CD4-positive, alpha-beta T cell treated with Interleukin-17A for 1 hour (primary cell): ENCODE results near the gene NHSL2.
"Not testable (repeated sequence)": the region's sequence is repeated elsewhere in the genome, so short reads cannot be mapped to it uniquely, and the experiment has no call there.

Source experiments
- DNase-seq: peaks from one replicate; pipeline ENCODE4 v3.0.0-alpha.2; 2020

NHSL2 gene

GRCh38 chrX:71910643-71910985 lies at the start of gene NHSL2:
NHSL2 (plus strand) TSS chrX:71910845.
- DNase-seq, result no peak

- DNase-seq, result no peak
Measured at GRCh38 chrX:71867680-71868079, 43.0 kb upstream of the NHSL2 start.

- DNase-seq, result not testable (repeated sequence)
Measured at GRCh38 chrX:71869566-71869965, 41.1 kb upstream of the NHSL2 start.

- no peak for DNase-seq
Measured at GRCh38 chrX:71870208-71871098, 40.2 kb upstream of the NHSL2 start.

DNA sequence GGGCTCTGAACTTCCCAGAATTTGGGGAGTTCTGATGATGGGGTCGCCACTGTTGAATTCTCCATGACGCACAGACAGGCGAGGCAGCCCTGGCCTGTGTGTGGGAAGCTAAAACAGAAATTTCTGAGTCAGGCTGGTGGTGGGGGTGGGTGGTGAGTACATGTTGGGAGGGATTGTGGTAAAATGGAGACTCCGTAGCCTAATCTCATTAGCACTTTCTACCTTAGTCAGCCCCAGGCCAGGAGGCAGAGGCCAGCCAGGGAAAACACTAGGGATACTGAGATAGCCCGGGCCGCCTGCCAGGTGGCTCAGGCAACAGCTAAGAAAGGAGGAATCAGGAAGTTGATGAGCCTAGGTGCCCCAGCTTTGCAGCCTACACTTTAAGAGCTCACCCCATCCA lies 39.3 kb upstream of the NHSL2 start:
- DNase-seq, result no peak

GRCh38 chrX:71872542-71873458 lies 37.8 kb upstream of the NHSL2 start:
- DNase-seq, result no peak

- DNase-seq, result no peak
Measured at GRCh38 chrX:71873459-71873833, 37.2 kb upstream of the NHSL2 start.

GRCh38 chrX:71876841-71877240 lies 33.8 kb upstream of the NHSL2 start:
- not testable (repeated sequence) for DNase-seq

DNA sequence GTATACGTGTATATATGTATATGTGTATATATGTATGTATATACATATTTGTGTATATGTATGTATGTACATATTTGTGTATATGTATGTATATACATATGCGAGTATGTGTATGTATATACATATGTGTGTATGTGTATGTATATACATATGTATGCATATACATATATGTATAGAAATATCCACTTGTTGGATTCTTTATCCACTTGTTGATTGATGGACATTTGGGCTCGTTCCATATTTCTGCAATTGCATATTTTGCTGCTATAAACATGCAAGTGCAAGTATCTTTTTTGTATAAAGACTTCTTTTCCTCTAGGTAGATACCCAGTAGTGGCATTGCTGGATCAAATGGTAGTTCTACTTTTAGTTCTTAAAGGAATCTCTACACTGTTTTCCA lies 25.5 kb upstream of the NHSL2 start:
- DNase-seq, result no peak

- DNase-seq, result no peak
Measured at GRCh38 chrX:71895607-71896006, 15.0 kb upstream of the NHSL2 start.

- no peak for DNase-seq
Measured at GRCh38 chrX:71906144-71906543, 4.5 kb upstream of the NHSL2 start.

GRCh38 chrX:71908387-71908786 lies 2.3 kb upstream of the NHSL2 start:
- DNase-seq, result no peak

DNA sequence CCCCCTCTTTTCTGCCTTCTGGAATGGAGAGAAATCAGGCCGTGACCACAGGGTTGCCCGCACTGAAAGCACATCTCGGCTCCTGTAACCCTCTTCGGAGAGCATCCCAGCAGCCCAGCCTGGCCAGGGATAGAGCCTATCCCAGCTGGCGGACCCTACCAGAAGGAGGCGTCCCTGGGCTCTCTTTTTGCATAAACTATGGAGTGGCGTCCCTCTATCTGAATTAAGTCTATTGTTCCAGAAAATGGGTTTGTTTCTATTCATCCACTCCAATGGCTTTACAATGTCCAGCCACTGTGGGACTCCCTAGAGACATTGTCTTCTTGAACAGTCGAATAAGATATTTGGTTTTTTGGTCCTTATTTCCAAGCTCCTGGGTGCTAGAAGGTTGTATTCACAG lies 689 bp upstream of the NHSL2 start:
- no peak for DNase-seq

GRCh38 chrX:71910986-71911730 lies 513 bp downstream of the NHSL2 start:
- DNase-seq, result peak; percentile 18

GRCh38 chrX:71911731-71912050 lies 1.0 kb downstream of the NHSL2 start:
- DNase-seq, result no peak

GRCh38 chrX:71912156-71912555 lies 1.5 kb downstream of the NHSL2 start:
- no peak for DNase-seq

- no peak for DNase-seq
Measured at GRCh38 chrX:71913156-71913950, 2.7 kb downstream of the NHSL2 start.

DNA sequence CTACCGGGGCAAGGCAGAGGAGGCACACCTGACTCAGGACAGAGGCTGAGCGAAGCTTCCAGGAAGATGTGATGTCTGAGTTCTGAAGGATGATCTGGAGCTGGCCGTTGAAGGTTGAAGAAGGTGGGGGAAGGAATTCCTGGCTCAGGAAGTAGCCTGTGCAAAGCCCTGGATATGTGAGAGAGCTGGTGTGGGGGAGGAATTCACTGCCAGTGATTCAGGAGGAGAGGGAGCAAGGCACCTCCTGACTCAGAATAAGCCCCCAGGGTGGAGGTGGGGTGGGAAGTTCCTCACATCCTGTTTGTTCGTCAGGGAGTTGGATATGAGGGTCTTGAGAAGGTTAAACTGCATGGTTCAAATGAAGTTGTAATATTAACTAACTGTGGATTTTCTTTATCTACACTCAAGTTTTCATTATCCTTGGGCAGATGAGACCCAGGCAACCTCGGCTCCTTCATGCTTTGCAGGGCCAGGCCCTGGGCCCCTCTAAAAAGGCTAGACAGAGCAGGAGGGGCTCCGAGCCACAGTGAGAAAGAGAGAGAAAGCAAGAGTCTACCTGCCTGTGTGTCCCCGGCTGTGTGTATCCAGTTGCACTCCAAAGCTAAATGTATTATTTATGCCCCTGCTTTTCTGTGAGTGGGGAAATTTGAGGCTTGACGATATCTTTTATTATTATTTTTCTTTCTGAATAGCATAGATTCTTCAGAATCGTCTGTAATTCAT lies 7.1 kb downstream of the NHSL2 start:
- no peak for DNase-seq

GRCh38 chrX:71919431-71919830 lies 8.8 kb downstream of the NHSL2 start:
- DNase-seq, result no peak

GRCh38 chrX:71919886-71920285 lies 9.2 kb downstream of the NHSL2 start:
- DNase-seq, result no peak

- no peak for DNase-seq
Measured at GRCh38 chrX:71922686-71923085, 12.0 kb downstream of the NHSL2 start.

DNA sequence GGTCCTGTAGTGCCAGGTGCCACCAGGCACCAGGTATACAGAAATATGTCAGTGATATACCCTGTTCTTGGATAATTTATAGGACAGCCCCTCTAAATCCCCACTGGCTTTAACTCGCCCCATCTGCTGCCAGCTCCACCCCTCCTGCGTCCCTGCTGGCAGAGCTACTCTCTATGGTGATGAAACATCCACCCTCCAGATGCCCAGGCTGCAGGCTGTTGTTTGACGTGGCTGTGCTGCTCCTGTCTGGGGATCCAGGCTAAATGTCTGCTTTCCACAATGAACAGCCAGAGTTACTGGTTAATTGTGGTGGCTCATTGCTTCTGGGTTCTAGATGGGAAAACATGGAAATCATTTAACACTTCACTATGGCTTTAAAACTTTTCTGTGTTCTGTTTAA lies 12.9 kb downstream of the NHSL2 start:
- DNase-seq, result no peak
